ENCODE results near the gene CD99L2. TPM values are rescaled to one million over a fixed set of nuclear protein-coding genes. Genes with fewer than 3 reads are reported as not detected.

The CD99L2 gene
- total and polyA plus RNA-seq, 7 donors, result 62.7 to 173 (median 118) TPM

- no peak overlapping the region for H3K27ac ChIP-seq
- TF ChIP-seq CTCF (IDR thresholded peaks at IDR 0.05), result no peak
- H3K27me3 ChIP-seq (ENCODE audit: insufficient read depth in 3 of 3, low read length in 2 of 3), result no peaks in the 10 kb centered on the region
- no peak for DNase-seq
- intact Hi-C loops (cut with DNase I), result no loop called here
- H3K9me3 ChIP-seq, result no peaks in the 10 kb centered on the region
- no peaks in the 10 kb centered on the region for H3K36me3 ChIP-seq (ENCODE audit: insufficient read depth in 1 of 2, low read depth in 1 of 2)
- 82 to 100% (median 100%) methylated on average over 2 of the region's 2 CpGs for WGBS, 3 donors
- H3K4me3 ChIP-seq, result no peak overlapping the region
- H3K4me1 ChIP-seq, result no peaks in the 10 kb centered on the region
- no peak for ATAC-seq
These were observed 76.5 kb downstream of the CD99L2 start for GRCh38 chrX:150821971-150822370.

- intact Hi-C loops (cut with DNase I), result no loop called here
- ATAC-seq (no peak), DNase-seq (no peak)
- no peak overlapping the region for H3K27ac ChIP-seq
- no peak for TF ChIP-seq CTCF (IDR thresholded peaks at IDR 0.05)
- H3K27me3 ChIP-seq (ENCODE audit: insufficient read depth in 3 of 3, low read length in 2 of 3), result no peaks in the 10 kb centered on the region
- WGBS, 3 donors, result 74 to 90% (median 89%) methylated on average over 5 of the region's 5 CpGs
- H3K36me3 ChIP-seq (ENCODE audit: insufficient read depth in 1 of 2, low read depth in 1 of 2), result peaks cover 0 to 13% of the 10 kb centered on the region in 2 donors
- no peak overlapping the region for H3K4me3 ChIP-seq
- no peaks in the 10 kb centered on the region for H3K9me3 ChIP-seq
- no peaks in the 10 kb centered on the region for H3K4me1 ChIP-seq
These were observed 84.5 kb downstream of the CD99L2 start for GRCh38 chrX:150813922-150814321.

- no peaks in the 10 kb centered on the region for H3K27me3 ChIP-seq (ENCODE audit: insufficient read depth in 3 of 3, low read length in 2 of 3)
- 79 to 100% (median 92%) methylated on average over 1 of the region's 1 CpG for WGBS, 3 donors
These were observed 91.6 kb downstream of the CD99L2 start for GRCh38 chrX:150806827-150807226.

GRCh38 chrX:150805736-150806135 is 92.7 kb downstream of the CD99L2 start:
- WGBS, 3 donors, result 94 to 95% (median 94%) methylated on average over 2 of the region's 2 CpGs
- Histone ChIP-seq H3K27me3 (ENCODE audit: insufficient read depth in 3 of 3, low read length in 2 of 3) (no peaks in the 10 kb centered on the region), H3K36me3 (ENCODE audit: insufficient read depth in 1 of 2, low read depth in 1 of 2) (no peaks in the 10 kb centered on the region), H3K4me1 (no peaks in the 10 kb centered on the region), H3K27ac (no peak overlapping the region), H3K9me3 (no peaks in the 10 kb centered on the region), H3K4me3 (no peak overlapping the region)
- intact Hi-C loops (cut with DNase I), result no loop called here
- no peak for TF ChIP-seq CTCF (IDR thresholded peaks at IDR 0.05)
- DNase-seq (no peak), ATAC-seq (no peak)

More at GRCh38 chrX:150806827-150807226, 91.6 kb downstream of the CD99L2 start:
- no peak overlapping the region for H3K27ac ChIP-seq
- H3K36me3 ChIP-seq (ENCODE audit: insufficient read depth in 1 of 2, low read depth in 1 of 2), result no peaks in the 10 kb centered on the region
- DNase-seq (no peak), ATAC-seq (no peak)
- TF ChIP-seq CTCF (IDR thresholded peaks at IDR 0.05), result no peak
- H3K4me3 ChIP-seq, result no peak overlapping the region
- H3K4me1 ChIP-seq, result no peaks in the 10 kb centered on the region
- intact Hi-C loops (cut with DNase I), result no loop called here
- H3K9me3 ChIP-seq, result no peaks in the 10 kb centered on the region

GRCh38 chrX:150792949-150793527 is 105.4 kb downstream of the CD99L2 start:
- Histone ChIP-seq H3K4me3 (no peak overlapping the region), H3K36me3 (ENCODE audit: insufficient read depth in 1 of 2, low read depth in 1 of 2) (peaks cover 0 to 43% of the 10 kb centered on the region in 2 donors), H3K27ac (no peak overlapping the region), H3K4me1 (no peaks in the 10 kb centered on the region), H3K27me3 (ENCODE audit: insufficient read depth in 3 of 3, low read length in 2 of 3) (no peaks in the 10 kb centered on the region), H3K9me3 (no peaks in the 10 kb centered on the region)
- no peak for ATAC-seq
- TF ChIP-seq CTCF (IDR thresholded peaks at IDR 0.05), result no peak
- intact Hi-C loops (cut with DNase I), result no loop called here
- 75 to 99% (median 95%) methylated on average over 5 of the region's 5 CpGs for WGBS, 3 donors
- DNase-seq, result no peak
